Endodermal cell (in vitro differentiated cells): ENCODE results near the gene PHF2. TPM values are rescaled to one million over a fixed set of nuclear protein-coding genes. Genes with fewer than 3 reads are reported as not detected.

ENCODE experiments used
- DNase-seq: peaks from one replicate; pipeline ENCODE4 v3.0.0-alpha.2; 2017
- H3K27ac ChIP-seq: 2 replicates; pipeline ENCODE4 v1.5.1; 2013; ENCODE audit warnings: mild to moderate bottlenecking, low read depth, low read length, moderate library complexity
- H3K27me3 ChIP-seq: 2 replicates; pipeline ENCODE4 v1.6.1; 2013; ENCODE audit warnings: mild to moderate bottlenecking, low read length, moderate library complexity; ENCODE audit not compliant: insufficient read depth, control insufficient read depth, poor library complexity, severe bottlenecking
- H3K36me3 ChIP-seq: 2 replicates; pipeline ENCODE4 v1.7.0; 2013; ENCODE audit warnings: mild to moderate bottlenecking, low read length, moderate library complexity; ENCODE audit not compliant: control insufficient read depth, insufficient read depth
- H3K4me1 ChIP-seq: one replicate; pipeline ENCODE4 v1.7.0; 2013; ENCODE audit warnings: low read length; ENCODE audit not compliant: control insufficient read depth, insufficient read depth
- H3K4me3 ChIP-seq: 2 replicates; pipeline ENCODE4 v1.5.1; 2013; ENCODE audit warnings: mild to moderate bottlenecking, low read length, moderate library complexity
- H3K9ac ChIP-seq: 2 replicates; pipeline ENCODE4 v1.6.1; 2013; ENCODE audit warnings: mild to moderate bottlenecking, low read length, moderate library complexity; ENCODE audit not compliant: poor library complexity, severe bottlenecking; ENCODE audit errors: extremely low read depth
- H3K9me3 ChIP-seq: 2 replicates; pipeline ENCODE4 v1.6.1; 2013; ENCODE audit warnings: mild to moderate bottlenecking, low read length, moderate library complexity; ENCODE audit not compliant: control insufficient read depth
- H3K27ac Mint-ChIP-seq: 2 replicates; pipeline ENCODE4 v1.8.0; 2020; ENCODE audit warnings: mixed read lengths
- H3K27me3 Mint-ChIP-seq: 2 replicates; pipeline ENCODE4 v1.8.0; 2021; ENCODE audit warnings: mild to moderate bottlenecking, mixed read lengths; ENCODE audit not compliant: insufficient read depth
- H3K36me3 Mint-ChIP-seq: 2 replicates; pipeline ENCODE4 v1.8.0; 2020; ENCODE audit warnings: low read depth, mixed read lengths
- H3K4me1 Mint-ChIP-seq: 2 replicates; pipeline ENCODE4 v1.8.0; 2020; ENCODE audit warnings: mixed read lengths
- H3K4me3 Mint-ChIP-seq: 2 replicates; pipeline ENCODE4 v1.8.0; 2020; ENCODE audit warnings: mild to moderate bottlenecking, moderate library complexity, mixed read lengths
- H3K9me3 Mint-ChIP-seq: 2 replicates; pipeline ENCODE4 v1.8.0; 2020; ENCODE audit warnings: mild to moderate bottlenecking, mixed read lengths
- CTCF ChIP-seq: fragments of 200-600 bp; sonication (generic); conservative IDR thresholded peaks from 2 replicates; pipeline ENCODE4 v1.5.0; 2021; ENCODE audit warnings: antibody characterized with exemption, mild to moderate bottlenecking
- WGBS, 2 experiments: methylation state at CpG; one replicate each; pipeline versions ENCODE4 v1.1.5 to v1.1.7; 2013; ENCODE audit warnings: missing lambda C conversion rate in 2 of 2, mixed read lengths in 1 of 2; ENCODE audit not compliant: insufficient coverage in 1 of 2, insufficient read length in 1 of 2; 5-methylcytosine and 5-hydroxymethylcytosine counted together
- total RNA-seq, 2 donors: library from RNA; stranded (reverse); fragmentation: NEBNext Ultra II Directional in 1 of 2; extraction: Animal tissue kit (Norgen Biotek cat#: 25700) in 1 of 2; gene quantifications; 2 replicates in 1 of 2; 3 replicates in 1 of 2; pipeline ENCODE4 v1.2.1, GENCODE V29; 2021

The PHF2 gene
- total RNA-seq, 2 donors from 2014 or later = 17.1 to 20.2 TPM

GRCh38 chr9:93645921-93646639 lies 69.7 kb downstream of the PHF2 start:
- no peaks in the 10 kb centered on the region for H3K27me3 ChIP-seq
- no peak for TF ChIP-seq CTCF
- H3K4me3 ChIP-seq = no peak overlapping the region
- DNase-seq = no peak
- no peaks in the 10 kb centered on the region for H3K27me3 Mint-ChIP-seq
- no peaks in the 10 kb centered on the region for H3K4me1 ChIP-seq
- peaks cover 23% of the 10 kb centered on the region for H3K36me3 ChIP-seq
- no peak overlapping the region for H3K9ac ChIP-seq
- 94 to 95% methylated on average over 8 to 12 of the region's 12 CpGs for WGBS, 2 experiments
- H3K27ac ChIP-seq = no peak overlapping the region
- peaks cover 30% of the 10 kb centered on the region for H3K36me3 Mint-ChIP-seq
- no peaks in the 10 kb centered on the region for H3K9me3 ChIP-seq
- no peaks in the 10 kb centered on the region for H3K9me3 Mint-ChIP-seq
- no peak overlapping the region for H3K27ac Mint-ChIP-seq
- no peaks in the 10 kb centered on the region for H3K4me1 Mint-ChIP-seq
- H3K4me3 Mint-ChIP-seq = no peak overlapping the region

- no peaks in the 10 kb centered on the region for H3K9me3 Mint-ChIP-seq
- H3K27ac Mint-ChIP-seq = no peak overlapping the region
Measured at GRCh38 chr9:93646640-93647178, 70.3 kb downstream of the PHF2 start.

GRCh38 chr9:93648181-93648580 lies 71.8 kb downstream of the PHF2 start:
- Histone ChIP-seq H3K27ac (no peak overlapping the region), H3K36me3 (peaks cover 27% of the 10 kb centered on the region), H3K9ac (no peak overlapping the region), H3K4me1 (no peaks in the 10 kb centered on the region), H3K4me3 (no peak overlapping the region), H3K9me3 (no peaks in the 10 kb centered on the region), H3K27me3 (no peaks in the 10 kb centered on the region)
- H3K4me3 Mint-ChIP-seq = no peak overlapping the region
- no peaks in the 10 kb centered on the region for H3K4me1 Mint-ChIP-seq
- WGBS, 2 experiments = 94% methylated on average over 4 to 5 of the region's 5 CpGs
- no peak for TF ChIP-seq CTCF
- H3K27me3 Mint-ChIP-seq = no peaks in the 10 kb centered on the region
- DNase-seq = no peak
- H3K36me3 Mint-ChIP-seq = peaks cover 41% of the 10 kb centered on the region
- H3K27ac Mint-ChIP-seq = no peak overlapping the region
- H3K9me3 Mint-ChIP-seq = no peaks in the 10 kb centered on the region

More at GRCh38 chr9:93646640-93647178, 70.3 kb downstream of the PHF2 start:
- H3K27me3 ChIP-seq = no peaks in the 10 kb centered on the region
- WGBS, 2 experiments = 94 to 100% methylated on average over 5 to 10 of the region's 10 CpGs
- no peaks in the 10 kb centered on the region for H3K9me3 ChIP-seq
- TF ChIP-seq CTCF = no peak
- no peaks in the 10 kb centered on the region for H3K4me1 Mint-ChIP-seq
- H3K9ac ChIP-seq = no peak overlapping the region
- peaks cover 34% of the 10 kb centered on the region for H3K36me3 Mint-ChIP-seq
- peak; percentile 41 for DNase-seq
- H3K4me3 Mint-ChIP-seq = no peak overlapping the region
- no peaks in the 10 kb centered on the region for H3K4me1 ChIP-seq
- H3K27me3 Mint-ChIP-seq = no peaks in the 10 kb centered on the region
- H3K4me3 ChIP-seq = no peak overlapping the region
- peaks cover 27% of the 10 kb centered on the region for H3K36me3 ChIP-seq
- no peak overlapping the region for H3K27ac ChIP-seq
